ENCODE data around the gene ATP13A5. TPM values are rescaled to one million over a fixed set of nuclear protein-coding genes. Genes with fewer than 3 reads are reported as not detected.

The ATP13A5 gene
- total RNA-seq, 1 experiment from 2014 or later = not detected

GRCh38 chr3:193301433-193301832 lies 77.1 kb downstream of the ATP13A5 start:
- H4K5ac ChIP-seq (ENCODE audit: insufficient read length, low read depth, low read length) = no peak overlapping the region

More at GRCh38 chr3:193301433-193301832, 77.1 kb downstream of the ATP13A5 start:
- Histone ChIP-seq H4K8ac (replicated peaks; ENCODE audit: insufficient read length, low read depth, low read length) (no peak overlapping the region), H2BK20ac (ENCODE audit: low read depth, low read length, poor library complexity, severe bottlenecking) (no peak overlapping the region), H2BK5ac (ENCODE audit: insufficient read length, low read length) (no peak overlapping the region), H3K4me2 (ENCODE audit: insufficient read depth, insufficient read length, low read length) (no peak overlapping the region), H4K91ac (ENCODE audit: insufficient read length, low read depth, low read length) (no peak overlapping the region), H3K23me2 (ENCODE audit: insufficient read length, low read depth, low read length, poor library complexity, severe bottlenecking) (no peaks in the 10 kb centered on the region), H3K23ac (ENCODE audit: insufficient read length, low read depth, low read length) (no peak overlapping the region), H3K9me3 (ENCODE audit: control insufficient read depth, low read depth, low read length) (no peaks in the 10 kb centered on the region), H2BK12ac (ENCODE audit: insufficient read length, low read depth, low read length) (no peak overlapping the region), H3K79me1 (ENCODE audit: insufficient read depth, low read depth, low read length, poor library complexity, severe bottlenecking) (no peaks in the 10 kb centered on the region), H2BK120ac (ENCODE audit: low read depth, low read length, poor library complexity, severe bottlenecking) (no peak overlapping the region), H3K18ac (ENCODE audit: insufficient read length, low read depth, low read length) (no peak overlapping the region), H2BK15ac (ENCODE audit: low read depth, low read length) (no peak overlapping the region), H4K20me1 (ENCODE audit: control insufficient read depth, insufficient read depth, insufficient read length) (no peaks in the 10 kb centered on the region), H2AK5ac (ENCODE audit: insufficient read length, low read length) (no peak overlapping the region), H3K79me2 (ENCODE audit: insufficient read depth, low read length) (no peaks in the 10 kb centered on the region), H3K4me1 (ENCODE audit: insufficient read depth, low read length) (no peaks in the 10 kb centered on the region), H3T11ph (ENCODE audit: low read length) (no peak overlapping the region), H3K4ac (ENCODE audit: low read depth, low read length) (no peak overlapping the region), H2AFZ (ENCODE audit: low read length) (no peak overlapping the region), H3K27me3 (ENCODE audit: insufficient read depth, low read length) (no peaks in the 10 kb centered on the region), H3K9ac (ENCODE audit: extremely low read depth, insufficient read length, low read length) (no peak overlapping the region), H3K27ac (ENCODE audit: insufficient read length, low read depth, low read length) (no peak overlapping the region), H3K14ac (ENCODE audit: insufficient read depth, low read length) (no peak overlapping the region), H3K56ac (ENCODE audit: insufficient read length, low read depth, low read length) (no peak overlapping the region)
- WGBS (ENCODE audit: extremely low coverage, insufficient read length, low lambda C conversion rate) = 100% methylated on average over 1 of the region's 1 CpG
- TF ChIP-seq CTCF (conservative IDR thresholded peaks at IDR 0.05) = no peak
- no peaks in the 10 kb centered on the region for H3K27me3 Mint-ChIP-seq (ENCODE audit: low read depth)
- H3K9me3 Mint-ChIP-seq = peaks cover 4 to 6% of the 10 kb centered on the region in 2 experiments; a peak in 4 of 5 replicates
- peaks cover 0 to 4% (median 0%) of the 10 kb centered on the region in 3 experiments; a peak in 1 of 7 replicates for H3K36me3 Mint-ChIP-seq (ENCODE audit: insufficient read depth in 1 of 3, low read depth in 3 of 3)
- H3K4me3 Mint-ChIP-seq = no peak overlapping the region
- DNase-seq = no peak
- no peak overlapping the region for H3K27ac Mint-ChIP-seq
- H3K4me1 Mint-ChIP-seq = peaks cover 0 to 2% of the 10 kb centered on the region in 2 experiments; a peak in 1 of 4 replicates
